Kidney glomerular epithelial cell (primary cell): Measurements from ENCODE around the gene VPS36.
"Not testable (repeated sequence)": the region's sequence is repeated elsewhere in the genome, so short reads cannot be mapped to it uniquely, and the experiment has no call there.

Experiments used
- DNase-seq: peaks from one replicate; lab custom pipeline; 2025; lab: John Stamatoyannopoulos, UW

The VPS36 gene

DNA sequence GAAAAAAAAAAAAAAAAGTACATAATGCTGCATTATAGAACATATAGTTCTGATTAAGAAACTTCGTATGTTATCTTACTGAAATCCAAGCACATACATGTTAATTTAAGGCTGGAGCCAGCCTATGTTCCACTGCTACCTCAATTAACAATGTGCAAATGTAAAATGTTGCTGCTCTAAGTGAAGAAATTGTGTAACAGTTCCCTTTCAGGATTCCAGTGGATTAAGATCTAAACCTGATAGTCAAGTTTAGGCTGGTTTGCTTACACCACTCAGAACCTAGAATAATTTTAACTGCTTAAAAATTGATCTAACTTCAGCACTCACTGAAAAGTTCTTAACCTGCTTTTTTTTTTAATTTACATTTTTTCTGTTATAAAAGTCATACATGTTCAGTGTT, 4.2 kb downstream of the VPS36 start:
- DNase-seq: no peak

GRCh38 chr13:52432456-52432855, 18.0 kb downstream of the VPS36 start:
- DNase-seq: no peak

DNA sequence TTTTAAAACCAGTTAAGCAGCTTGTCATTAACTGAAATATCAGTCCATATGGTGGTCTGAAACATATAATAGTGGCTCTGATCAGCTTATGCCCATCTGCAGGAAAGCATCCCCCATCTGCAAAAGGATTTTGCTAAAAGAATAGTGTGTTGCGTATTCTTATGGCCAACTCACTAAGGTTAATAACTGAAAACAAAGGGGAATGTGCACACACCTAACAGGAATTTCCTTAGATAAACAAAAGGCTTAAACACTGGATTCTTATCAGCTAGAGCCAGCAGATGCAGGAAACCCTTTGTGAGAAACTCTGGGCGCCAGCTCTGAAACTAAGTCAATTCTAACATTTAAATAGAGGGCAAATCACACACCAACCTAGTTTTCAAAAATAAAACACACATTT, 22.1 kb downstream of the VPS36 start:
- DNase-seq: peak; percentile 69

DNA sequence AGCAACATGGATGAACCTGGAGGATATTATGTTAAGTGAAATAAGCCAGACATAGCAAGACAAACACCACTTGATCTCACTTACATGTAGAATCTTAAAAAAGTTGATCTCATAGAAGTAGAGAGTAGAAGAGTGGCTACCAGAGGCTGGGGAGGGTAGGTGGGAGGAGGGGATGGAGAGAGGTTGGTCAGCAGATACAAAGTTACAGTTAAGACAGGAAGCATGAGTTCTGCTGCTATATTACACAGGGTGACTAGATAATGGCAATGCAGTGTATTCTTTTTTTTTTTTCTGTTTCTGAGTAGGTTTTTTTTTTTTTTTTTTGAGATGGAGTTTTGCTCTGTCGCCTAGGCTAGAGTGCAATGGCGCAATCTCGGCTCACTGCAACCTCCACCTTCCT, 29.2 kb downstream of the VPS36 start:
- DNase-seq: no peak

GRCh38 chr13:52419080-52419479, 31.4 kb downstream of the VPS36 start:
- DNase-seq: no peak

DNA sequence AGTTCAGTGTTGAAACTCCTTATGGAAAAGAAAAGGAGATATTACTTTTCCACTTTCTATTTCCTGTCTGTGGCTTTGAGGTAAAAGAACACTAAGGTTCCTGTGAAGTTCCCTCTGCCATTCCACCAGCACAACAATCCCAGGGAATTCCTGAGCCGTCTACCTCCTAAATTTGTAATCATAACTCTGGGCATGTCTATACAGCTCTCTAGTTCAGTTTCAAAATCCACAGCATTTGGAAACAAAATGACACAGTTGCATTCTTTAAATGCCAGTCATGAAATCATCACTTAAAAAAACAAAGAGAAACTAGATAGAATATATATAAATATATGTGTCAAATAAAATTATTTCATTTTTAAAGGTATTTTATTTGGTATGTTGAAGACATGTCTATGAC, 35.5 kb downstream of the VPS36 start:
- DNase-seq: peak; percentile 45

DNA sequence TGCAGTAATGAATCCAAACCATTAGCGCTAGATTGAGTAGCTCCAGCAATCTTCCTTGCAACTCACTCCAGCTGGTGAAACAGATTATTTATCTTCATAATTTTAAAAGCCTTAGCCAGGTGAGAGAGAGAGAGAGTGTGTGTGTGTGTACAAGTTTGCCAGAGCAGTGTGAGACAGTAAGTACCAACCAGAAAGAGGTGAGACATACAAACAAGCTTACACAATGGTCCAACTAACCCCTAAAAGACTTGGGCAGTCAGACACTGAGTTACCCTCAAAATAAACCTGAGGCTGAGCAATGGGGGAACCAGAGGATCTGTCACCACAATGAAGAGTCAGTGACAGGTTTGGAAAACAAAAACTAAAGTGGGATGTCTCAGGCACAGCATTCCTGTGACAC, 36.4 kb downstream of the VPS36 start:
- no peak for DNase-seq

DNA sequence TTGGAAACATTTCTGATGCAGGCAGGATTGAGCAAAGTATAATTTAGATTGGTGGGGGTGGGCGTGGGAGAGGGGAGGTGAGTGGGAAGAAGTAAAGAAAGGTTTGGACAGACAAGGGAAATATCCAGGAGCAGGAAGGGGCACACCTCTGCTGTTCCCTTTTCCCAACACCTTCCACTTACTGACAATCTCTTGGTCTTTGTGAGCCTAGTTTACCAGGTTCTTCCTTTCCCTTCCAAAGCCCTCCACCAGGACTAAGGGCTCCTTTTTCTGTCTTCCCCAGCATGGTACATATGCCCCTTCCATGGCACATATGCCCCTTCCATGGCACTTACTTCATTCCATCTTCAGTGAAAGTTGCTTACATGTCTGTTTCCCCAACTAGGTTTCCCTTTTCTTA, 38.3 kb downstream of the VPS36 start:
- DNase-seq: no peak

DNA sequence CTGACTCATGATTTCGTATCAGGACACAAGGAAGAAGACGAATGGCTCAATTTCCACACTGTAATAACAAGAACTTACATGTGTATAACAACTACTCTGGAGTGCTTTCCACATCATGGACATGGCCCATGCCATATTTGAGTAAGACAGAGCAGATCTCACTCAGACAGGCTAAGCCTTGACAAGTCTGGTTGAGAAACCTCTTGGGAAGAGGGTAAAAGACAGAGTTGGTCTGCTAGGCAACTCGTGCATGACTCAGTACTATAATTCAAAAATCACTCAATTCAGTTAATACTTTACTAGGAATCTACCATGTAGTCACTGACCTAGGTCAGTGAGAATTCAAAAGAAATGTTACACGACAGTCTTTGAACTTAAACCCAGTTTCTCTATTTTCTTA, 38.8 kb downstream of the VPS36 start:
- peak; percentile 94 for DNase-seq

DNA sequence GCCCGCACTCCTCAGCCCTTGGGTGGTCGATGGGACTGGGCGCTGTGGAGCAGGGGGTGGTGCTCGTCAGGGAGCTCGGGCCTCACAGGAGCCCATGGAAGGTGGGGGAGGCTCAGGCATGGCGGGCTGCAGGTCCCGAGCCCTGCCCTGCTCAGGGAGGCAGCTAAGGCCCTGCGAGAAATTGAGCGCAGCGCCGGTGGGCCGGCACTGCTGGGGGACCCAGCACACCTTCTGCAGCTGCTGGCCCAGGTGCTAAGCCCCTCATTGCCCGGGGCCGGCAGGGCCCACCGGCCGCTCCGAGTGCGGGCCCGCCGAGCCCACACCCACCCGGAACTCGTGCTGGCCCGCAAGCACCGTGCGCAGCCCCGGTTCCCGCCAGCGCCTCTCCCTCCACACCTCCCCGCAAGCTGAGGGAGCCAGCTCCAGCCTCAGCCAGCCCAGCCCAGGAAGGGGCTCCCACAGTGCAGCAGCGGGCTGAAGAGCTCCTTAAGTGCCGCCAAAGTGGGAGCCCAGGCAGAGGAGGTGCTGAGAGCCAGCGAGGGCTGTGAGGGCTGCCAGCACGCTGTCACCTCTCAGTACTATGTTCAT, 42.3 kb downstream of the VPS36 start:
- DNase-seq: not testable (repeated sequence)

- DNase-seq: not testable (repeated sequence)
Observed at GRCh38 chr13:52407436-52407835, 43.0 kb downstream of the VPS36 start.

GRCh38 chr13:52406629-52407028, 43.8 kb downstream of the VPS36 start:
- no peak for DNase-seq

- no peak for DNase-seq
Observed at GRCh38 chr13:52405767-52406494, 44.5 kb downstream of the VPS36 start, which contains the start of gene THSD1. THSD1 (minus strand) TSS chr13:52406172; CDS start chr13:52402600, 3,572 bp downstream.

- DNase-seq: no peak
Observed at GRCh38 chr13:52405369-52405766, 45.1 kb downstream of the VPS36 start.

DNA sequence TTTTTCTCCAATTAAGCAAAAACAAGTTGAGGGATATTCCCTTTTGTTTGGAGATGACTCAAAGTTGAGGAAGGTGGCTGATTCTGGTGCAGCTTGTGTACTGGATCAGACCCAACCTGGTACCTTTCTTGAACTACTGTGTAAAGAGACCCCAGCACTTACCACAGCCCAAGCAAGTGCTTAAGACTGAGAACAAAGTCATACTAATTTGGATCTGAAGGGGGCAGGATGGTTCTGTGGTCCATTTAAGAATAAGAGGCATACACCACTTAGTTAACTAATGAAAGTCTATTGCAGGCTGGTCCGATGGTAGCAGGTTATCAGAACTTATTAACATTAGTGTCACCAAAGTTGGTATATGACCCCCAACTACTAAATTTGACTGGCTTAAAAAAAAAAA, 50.7 kb downstream of the VPS36 start:
- no peak for DNase-seq

- no peak for DNase-seq
Observed at GRCh38 chr13:52399046-52399445, 51.4 kb downstream of the VPS36 start.

DNA sequence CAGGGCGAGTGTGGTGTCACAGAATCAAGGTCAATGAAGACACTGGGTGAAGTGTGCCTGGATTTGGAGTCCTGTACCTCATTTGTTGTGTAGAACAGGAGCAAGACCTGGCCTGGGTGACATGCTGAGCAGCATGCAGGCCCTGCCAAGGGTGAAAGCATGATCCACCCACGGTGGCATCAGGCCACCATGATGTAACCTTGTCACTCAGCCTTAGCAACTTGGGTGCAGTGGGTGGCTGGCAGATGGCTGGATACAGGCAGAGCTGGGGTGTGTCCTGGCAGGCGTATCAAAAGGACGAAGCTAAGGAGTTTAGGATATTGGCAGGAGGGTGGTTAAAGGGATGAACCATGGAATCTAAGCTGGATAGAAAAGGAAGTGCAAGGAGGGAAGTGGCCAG, 54.7 kb downstream of the VPS36 start:
- DNase-seq: no peak

GRCh38 chr13:52394586-52394985, 55.8 kb downstream of the VPS36 start:
- DNase-seq: no peak

DNA sequence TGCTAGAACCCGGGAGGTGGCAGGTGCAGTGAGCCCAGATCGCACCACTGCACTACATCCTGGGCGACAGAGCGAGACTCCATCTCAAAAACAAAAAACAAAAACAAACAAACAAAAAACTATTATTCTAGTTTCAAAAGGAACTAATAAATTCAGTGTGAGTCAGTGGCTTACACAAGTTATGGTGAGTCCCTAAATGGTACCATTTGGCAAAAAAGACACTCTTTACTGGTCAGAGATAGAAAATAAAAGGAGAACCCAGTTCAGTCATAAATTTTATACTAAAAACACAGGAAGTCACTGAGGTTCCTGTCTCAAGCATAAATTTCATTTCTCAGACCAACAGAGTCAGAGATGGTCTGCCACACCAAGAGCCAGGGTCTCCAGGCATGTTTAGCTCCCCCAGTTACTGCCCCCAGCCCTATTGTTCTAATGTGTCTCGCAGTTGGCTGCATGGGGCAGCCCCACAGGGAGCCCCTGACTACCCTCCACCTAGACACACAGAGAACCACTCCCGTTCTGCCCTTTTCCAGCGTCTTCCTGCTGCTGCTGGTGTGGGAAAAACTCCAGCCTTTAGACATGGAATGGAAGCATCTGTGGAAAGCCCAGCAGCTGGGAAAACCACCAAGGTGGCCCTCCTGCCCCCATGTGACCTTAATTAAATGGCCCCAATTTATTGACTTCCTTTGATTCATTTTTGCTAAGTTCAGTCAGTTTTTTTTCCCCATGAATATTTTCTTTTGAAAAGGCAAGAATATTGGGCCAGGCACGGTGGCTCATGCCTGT, 56.7 kb downstream of the VPS36 start:
- no peak for DNase-seq

GRCh38 chr13:52387721-52388120, 62.7 kb downstream of the VPS36 start:
- no peak for DNase-seq

- DNase-seq: no peak
Observed at GRCh38 chr13:52385870-52386269, 64.6 kb downstream of the VPS36 start.

GRCh38 chr13:52383366-52383765, 67.1 kb downstream of the VPS36 start:
- no peak for DNase-seq

- no peak for DNase-seq
Observed at GRCh38 chr13:52378312-52378711, 72.1 kb downstream of the VPS36 start.
